Stomach (tissue), 9 donors: ENCODE measurements around the gene NKAIN2. TPM values are rescaled to one million over a fixed set of nuclear protein-coding genes. Genes with fewer than 3 reads are reported as not detected.
A peak's percentile ranks its signal among the peaks of the same experiment; 100 is the strongest.

ENCODE experiments used
- DNase-seq, 2 donors: peaks; one replicate each; pipeline versions ENCODE4 v3.0.0 to v3.0.0-alpha.2; 2013 to 2019
- H3K27ac ChIP-seq, 5 donors: fragments of 200-600 bp in 4 of 5; sonication (generic) in 4 of 5; one replicate each; pipeline ENCODE4 v1.5.1; 2013 to 2019; ENCODE audit warnings: mild to moderate bottlenecking in 1 of 5, moderate library complexity in 1 of 5
- H3K27me3 ChIP-seq, 3 donors: fragments of 200-600 bp; sonication (generic); one replicate each; pipeline ENCODE4 v1.5.1; 2017 to 2019; ENCODE audit warnings: mixed run types in 1 of 3
- H3K36me3 ChIP-seq, 4 donors: fragments of 200-600 bp; sonication (generic); 1 replicate in 3 of 4; 2 replicates in 1 of 4; pipeline ENCODE4 v1.5.1; 2016 to 2019
- H3K4me1 ChIP-seq, 4 donors: fragments of 200-600 bp; sonication (generic); one replicate each; pipeline ENCODE4 v1.5.1; 2016 to 2019
- H3K4me3 ChIP-seq, 4 donors: fragments of 200-600 bp; sonication (generic) in 3 of 4; one replicate each; pipeline ENCODE4 v1.5.1; 2016 to 2019; ENCODE audit warnings: mild to moderate bottlenecking in 1 of 4
- H3K9me3 ChIP-seq, 4 donors: fragments of 200-600 bp; sonication (generic); one replicate each; pipeline ENCODE4 v1.5.1; 2016 to 2019
- EP300 ChIP-seq: sonication (generic); formaldehyde crosslinking; IDR thresholded peaks from one replicate; pipeline ENCODE4 v1.6.1; 2017; ENCODE audit warnings: antibody characterized with exemption
- POLR2A ChIP-seq, 4 donors: fragments of 450-650 bp; IDR thresholded peaks; one replicate each; pipeline ENCODE4 v1.6.1; 2016; ENCODE audit warnings: antibody characterized with exemption in 4 of 4, control low read depth in 2 of 4, mild to moderate bottlenecking in 1 of 4, moderate library complexity in 1 of 4
- POLR2AphosphoS5 ChIP-seq, 3 donors: sonication (generic); formaldehyde crosslinking; IDR thresholded peaks; one replicate each; pipeline ENCODE4 v1.6.1; 2016; ENCODE audit warnings: antibody characterized with exemption in 3 of 3
- WGBS, 5 donors: extraction: QIAGEN DNeasy Blood & Tissue Kit in 3 of 5; methylation state at CpG; one replicate each; pipeline versions ENCODE4 v1.1.5 to v1.1.7; 2013 to 2018; 5-methylcytosine and 5-hydroxymethylcytosine counted together
- intact Hi-C: fragments of 100-400 bp; cut with DNase I; formaldehyde crosslinking; loops from one replicate; pipeline ENCODE4 v1.15.1; 2023; ENCODE audit warnings: low total_unique reads
- polyA plus RNA-seq, 3 donors: library from polyadenylated mRNA; stranded (reverse); fragments of 200-250 nt; gene quantifications; one replicate each; pipeline ENCODE4 v1.2.3, GENCODE V29; 2013
- total RNA-seq, 5 donors: library from RNA; depleted of rRNA; stranded (reverse); fragments of >200 nt; gene quantifications; one replicate each; pipeline versions ENCODE4 v1.1.0 to v1.2.3, GENCODE V29; 2014 to 2016
- TF ChIP-seq, protein P1 (sequence below), 7 experiments: fragments of 450-650 bp in 4 of 7; fragments of 200-600 bp in 3 of 7; sonication (generic) in 3 of 7; IDR thresholded peaks; one replicate each; pipeline ENCODE4 v1.5.1; 2016 to 2019; ENCODE audit warnings: antibody characterized with exemption in 7 of 7, control low read depth in 2 of 7, mild to moderate bottlenecking in 1 of 7
- donor health status: healthy with polysubstance abuse.
- donor health status: Bipolar disorder and iron deficiency.
- donor health status: healthy.

The NKAIN2 gene
- total and polyA plus RNA-seq, 8 donors, result 0.13 to 9.6 (median 1.5) TPM; not detected in 5

DNA sequence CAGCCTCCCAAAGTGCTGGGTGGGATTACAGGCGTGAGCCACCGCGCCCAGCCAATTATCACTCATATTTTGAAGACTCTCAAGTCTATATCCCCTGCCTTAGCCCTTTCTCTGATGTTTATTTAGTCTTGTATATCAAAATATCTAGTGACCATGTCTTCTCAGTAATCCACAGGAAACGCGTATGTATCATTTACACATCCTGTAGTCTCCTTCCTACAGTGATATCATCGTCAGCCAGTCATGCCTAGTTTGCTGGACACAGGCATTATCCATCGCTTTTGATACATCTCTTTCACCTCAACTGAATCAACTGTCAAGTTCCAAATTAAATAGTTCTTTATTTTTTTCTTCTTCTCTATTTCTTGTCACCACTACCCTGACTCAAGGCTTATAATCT lies 223.7 kb downstream of the NKAIN2 start:
- no peaks in the 10 kb centered on the region for H3K36me3 ChIP-seq
- intact Hi-C loops, result no loop called here
- no peak for TF ChIP-seq POLR2A (IDR thresholded peaks at IDR 0.05)
- TF ChIP-seq POLR2AphosphoS5 (IDR thresholded peaks at IDR 0.05), result no peak
- TF ChIP-seq EP300, result no peak
- TF ChIP-seq, protein P1, sequence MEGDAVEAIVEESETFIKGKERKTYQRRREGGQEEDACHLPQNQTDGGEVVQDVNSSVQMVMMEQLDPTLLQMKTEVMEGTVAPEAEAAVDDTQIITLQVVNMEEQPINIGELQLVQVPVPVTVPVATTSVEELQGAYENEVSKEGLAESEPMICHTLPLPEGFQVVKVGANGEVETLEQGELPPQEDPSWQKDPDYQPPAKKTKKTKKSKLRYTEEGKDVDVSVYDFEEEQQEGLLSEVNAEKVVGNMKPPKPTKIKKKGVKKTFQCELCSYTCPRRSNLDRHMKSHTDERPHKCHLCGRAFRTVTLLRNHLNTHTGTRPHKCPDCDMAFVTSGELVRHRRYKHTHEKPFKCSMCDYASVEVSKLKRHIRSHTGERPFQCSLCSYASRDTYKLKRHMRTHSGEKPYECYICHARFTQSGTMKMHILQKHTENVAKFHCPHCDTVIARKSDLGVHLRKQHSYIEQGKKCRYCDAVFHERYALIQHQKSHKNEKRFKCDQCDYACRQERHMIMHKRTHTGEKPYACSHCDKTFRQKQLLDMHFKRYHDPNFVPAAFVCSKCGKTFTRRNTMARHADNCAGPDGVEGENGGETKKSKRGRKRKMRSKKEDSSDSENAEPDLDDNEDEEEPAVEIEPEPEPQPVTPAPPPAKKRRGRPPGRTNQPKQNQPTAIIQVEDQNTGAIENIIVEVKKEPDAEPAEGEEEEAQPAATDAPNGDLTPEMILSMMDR (IDR thresholded peaks at IDR 0.05), result no peak
- no peaks in the 10 kb centered on the region for H3K9me3 ChIP-seq
- H3K27me3 ChIP-seq, result no peaks in the 10 kb centered on the region
- no peaks in the 10 kb centered on the region for H3K4me1 ChIP-seq
- no peak for DNase-seq
- H3K27ac ChIP-seq, result no peak overlapping the region
- H3K4me3 ChIP-seq, result no peak overlapping the region
- WGBS, 5 donors, result 90 to 94% (median 92%) methylated on average over 7 of the region's 7 CpGs

GRCh38 chr6:124028117-124028516 lies 224.5 kb downstream of the NKAIN2 start:
- Histone ChIP-seq H3K4me1 (no peaks in the 10 kb centered on the region), H3K36me3 (no peaks in the 10 kb centered on the region), H3K27me3 (no peaks in the 10 kb centered on the region), H3K9me3 (no peaks in the 10 kb centered on the region), H3K27ac (no peak overlapping the region), H3K4me3 (no peak overlapping the region)
- 75 to 98% (median 92%) methylated on average over 2 of the region's 2 CpGs for WGBS, 5 donors
- TF ChIP-seq, protein P1 (IDR thresholded peaks at IDR 0.05), result no peak
- TF ChIP-seq POLR2AphosphoS5 (IDR thresholded peaks at IDR 0.05), result no peak
- TF ChIP-seq EP300, result no peak
- no peak for TF ChIP-seq POLR2A (IDR thresholded peaks at IDR 0.05)
- intact Hi-C loops, result no loop called here
- DNase-seq, result no peak

- Histone ChIP-seq H3K27me3 (no peaks in the 10 kb centered on the region), H3K9me3 (no peaks in the 10 kb centered on the region), H3K4me3 (no peak overlapping the region), H3K4me1 (no peaks in the 10 kb centered on the region), H3K36me3 (no peaks in the 10 kb centered on the region), H3K27ac (no peak overlapping the region)
- intact Hi-C loops, result no loop called here
- DNase-seq, result peak in 1 of 2 donors; percentile 61
- TF ChIP-seq, protein P1 (IDR thresholded peaks at IDR 0.05), result no peak
- no peak for TF ChIP-seq POLR2AphosphoS5 (IDR thresholded peaks at IDR 0.05)
- no peak for TF ChIP-seq POLR2A (IDR thresholded peaks at IDR 0.05)
- no peak for TF ChIP-seq EP300
- WGBS, 5 donors, result 36 to 86% (median 57%) methylated on average over 5 of the region's 5 CpGs
Observed at GRCh38 chr6:124029567-124029966, 225.9 kb downstream of the NKAIN2 start.

GRCh38 chr6:124033501-124033900 lies 229.8 kb downstream of the NKAIN2 start:
- Histone ChIP-seq H3K9me3 (no peaks in the 10 kb centered on the region), H3K36me3 (no peaks in the 10 kb centered on the region), H3K4me1 (no peaks in the 10 kb centered on the region), H3K4me3 (no peak overlapping the region), H3K27ac (no peak overlapping the region), H3K27me3 (no peaks in the 10 kb centered on the region)
- no peak for DNase-seq
- TF ChIP-seq, protein P1 (IDR thresholded peaks at IDR 0.05), result no peak
- TF ChIP-seq POLR2AphosphoS5 (IDR thresholded peaks at IDR 0.05) (no peak), POLR2A (IDR thresholded peaks at IDR 0.05) (no peak), EP300 (no peak)
- 80 to 94% (median 86%) methylated on average over 3 of the region's 3 CpGs for WGBS, 5 donors
- intact Hi-C loops, result no loop called here
